NCI-H82 treated with DMSO at 0.1 percent for 48 hours (cell line): ENCODE results near the gene GPC6.
A peak's percentile ranks its signal among the peaks of the same experiment; 100 is the strongest.

ENCODE experiments used
- DNase-seq: peaks from one replicate; lab custom pipeline; 2025; ENCODE audit not compliant: unreplicated experiment; lab: John Stamatoyannopoulos, UW

The GPC6 gene

GRCh38 chr13:93767917-93768409 is 541.4 kb downstream of the GPC6 start:
- peak; percentile 55 for DNase-seq

- DNase-seq, result no peak
Measured at GRCh38 chr13:93769101-93769500, 542.5 kb downstream of the GPC6 start.

- no peak for DNase-seq
Measured at GRCh38 chr13:93769607-93770006, 543.0 kb downstream of the GPC6 start.

GRCh38 chr13:93771227-93771626 is 544.6 kb downstream of the GPC6 start:
- DNase-seq, result no peak

GRCh38 chr13:93771782-93772181 is 545.2 kb downstream of the GPC6 start:
- DNase-seq, result no peak

GRCh38 chr13:93774506-93774905 is 547.9 kb downstream of the GPC6 start:
- no peak for DNase-seq

GRCh38 chr13:93775027-93775426 is 548.4 kb downstream of the GPC6 start:
- DNase-seq, result no peak

- DNase-seq, result no peak
Measured at GRCh38 chr13:93775507-93776108, 549.0 kb downstream of the GPC6 start.

GRCh38 chr13:93776936-93777335 is 550.3 kb downstream of the GPC6 start:
- no peak for DNase-seq

- DNase-seq, result no peak
Measured at GRCh38 chr13:93777504-93777903, 550.9 kb downstream of the GPC6 start.

GRCh38 chr13:93778548-93778947 is 551.9 kb downstream of the GPC6 start:
- DNase-seq, result peak; percentile 89

GRCh38 chr13:93784191-93784590 is 557.6 kb downstream of the GPC6 start:
- no peak for DNase-seq

- no peak for DNase-seq
Measured at GRCh38 chr13:93786846-93787489, 560.4 kb downstream of the GPC6 start.

- no peak for DNase-seq
Measured at GRCh38 chr13:93788456-93788855, 561.8 kb downstream of the GPC6 start.

- DNase-seq, result no peak
Measured at GRCh38 chr13:93789058-93789457, 562.5 kb downstream of the GPC6 start.

- DNase-seq, result no peak
Measured at GRCh38 chr13:93794197-93794885, 567.7 kb downstream of the GPC6 start.

- no peak for DNase-seq
Measured at GRCh38 chr13:93797463-93797862, 570.9 kb downstream of the GPC6 start.

- no peak for DNase-seq
Measured at GRCh38 chr13:93800342-93800741, 573.7 kb downstream of the GPC6 start.

GRCh38 chr13:93805736-93806135 is 579.1 kb downstream of the GPC6 start:
- DNase-seq, result peak; percentile 98

GRCh38 chr13:93806861-93807260 is 580.3 kb downstream of the GPC6 start:
- DNase-seq, result no peak

GRCh38 chr13:93810264-93810663 is 583.7 kb downstream of the GPC6 start:
- no peak for DNase-seq

- no peak for DNase-seq
Measured at GRCh38 chr13:93811071-93811737, 584.6 kb downstream of the GPC6 start.
